HepG2 (cell line): ENCODE results near the gene CIART. TPM values are rescaled to one million over a fixed set of nuclear protein-coding genes. Genes with fewer than 3 reads are reported as not detected.

Source experiments
- BRF2 ChIP-seq: sonication (generic); formaldehyde crosslinking; IDR thresholded peaks from 2 replicates; pipeline ENCODE4 v1.8.1; 2022; ENCODE audit warnings: mild to moderate bottlenecking, missing genetic modification reagents
- CEBPG ChIP-seq: IDR thresholded peaks from 2 replicates; pipeline ENCODE4 v1.6.1; 2016
- FOXA1 ChIP-seq, 2 experiments: fragments of 450-650 bp in 1 of 2; sonication (generic) in 1 of 2; formaldehyde crosslinking in 1 of 2; IDR thresholded peaks; 2 replicates each; pipeline versions ENCODE4 v1.4.0 to v1.6.1; 2016 to 2020; ENCODE audit warnings: missing genetic modification reagents in 1 of 2
- HOMEZ ChIP-seq: IDR thresholded peaks from 2 replicates; pipeline ENCODE4 v1.6.1; 2016; ENCODE audit warnings: low read depth
- IRF1 ChIP-seq: sonication (generic); formaldehyde crosslinking; IDR thresholded peaks from 2 replicates; pipeline ENCODE4 v1.4.0; 2020; ENCODE audit warnings: low read depth, mild to moderate bottlenecking, missing genetic modification reagents
- SMAD3 ChIP-seq: sonication (generic); formaldehyde crosslinking; IDR thresholded peaks from 2 replicates; pipeline ENCODE4 v1.4.0; 2020; ENCODE audit warnings: missing genetic modification reagents
- THAP7 ChIP-seq: sonication (generic); formaldehyde crosslinking; IDR thresholded peaks from 2 replicates; pipeline ENCODE4 v1.8.1; 2023; ENCODE audit warnings: mild to moderate bottlenecking, missing genetic modification reagents
- YEATS2 ChIP-seq: sonication (generic); formaldehyde crosslinking; IDR thresholded peaks from 2 replicates; pipeline ENCODE4 v1.4.0; 2020; ENCODE audit warnings: missing genetic modification reagents, borderline replicate concordance
- ZBTB14 ChIP-seq: sonication (generic); formaldehyde crosslinking; IDR thresholded peaks from 2 replicates; pipeline ENCODE4 v1.4.0; 2020; ENCODE audit warnings: missing genetic modification reagents
- ZNF10 ChIP-seq: sonication (generic); formaldehyde crosslinking; IDR thresholded peaks from 2 replicates; pipeline ENCODE4 v1.4.0; 2020; ENCODE audit warnings: mild to moderate bottlenecking, low read depth, missing genetic modification reagents, borderline replicate concordance
- ZNF407 ChIP-seq: sonication (generic); formaldehyde crosslinking; IDR thresholded peaks from one replicate; pipeline ENCODE4 v1.5.1; 2020; ENCODE audit warnings: mild to moderate bottlenecking, missing genetic modification reagents; ENCODE audit errors: not compliant biosample characterization
- ZNF724P ChIP-seq: sonication (generic); formaldehyde crosslinking; IDR thresholded peaks from 2 replicates; pipeline ENCODE4 v1.8.0; 2022; ENCODE audit warnings: missing genetic modification reagents, borderline replicate concordance
- ZNF777 ChIP-seq: sonication (generic); formaldehyde crosslinking; IDR thresholded peaks from 2 replicates; pipeline ENCODE4 v1.4.0; 2020; ENCODE audit warnings: missing genetic modification reagents
- polyA plus RNA-seq, 8 experiments: library from polyadenylated mRNA; depleted of rRNA in 3 of 8; stranded (reverse) in 7 of 8; unstranded in 1 of 8; fragments of >200 nt; fragmentation: Illumina TruSeq in 4 of 8; extraction: Trizol in 4 of 8; gene quantifications; 2 replicates each; pipeline versions ENCODE4 v1.2.1 to v1.2.3, GENCODE V29; 2011 to 2016; ENCODE audit warnings: low read depth in 4 of 8, missing spikeins in 1 of 8, mixed read lengths in 1 of 8; ENCODE audit not compliant: insufficient read depth in 1 of 8
- total RNA-seq, 5 experiments: library from RNA; depleted of rRNA; stranded (reverse); fragments of >200 nt; fragmentation: Illumina TruSeq; extraction: Trizol; gene quantifications; 2 replicates each; pipeline ENCODE4 v1.2.3, GENCODE V29; 2016; ENCODE audit warnings: low read depth in 1 of 5

Gene CIART
- total and polyA plus RNA-seq, 2 of the 13 experiments (the other 11 are each of a cell fraction or from before 2014, with no cell fraction given), result 0.58 TPM; not detected in 1

GRCh38 chr1:150235852-150236613 lies 46.3 kb upstream of the CIART start, which contains the start of gene ANP32E (continued):
- TF ChIP-seq IRF1 (CRISPR knock-in tag) (0 out of 2 replicates have a peak, but pooled peaks have one; percentile 60), YEATS2 (peak; percentile 65; the same call in 1 of the 2 replicates), SMAD3 (CRISPR knock-in tag) (0 out of 2 replicates have a peak, but pooled peaks have one; percentile 45), ZNF777 (CRISPR knock-in tag) (0 out of 2 replicates have a peak, but pooled peaks have one; percentile 46), ZNF10 (no peak), FOXA1 (IDR thresholded peaks at IDR 0.05) (no peak), FOXA1 (CRISPR knock-in tag; IDR thresholded peaks at IDR 0.05) (peak; percentile 76), ZNF407 (CRISPR knock-in tag) (no peak), HOMEZ (CRISPR knock-in tag) (no peak), CEBPG (no peak; the same call in 1 of the 2 replicates), THAP7 (no peak), BRF2 (CRISPR knock-in tag) (0 out of 2 replicates have a peak, but pooled peaks have one; percentile 14), ZNF724P (CRISPR knock-in tag) (0 out of 2 replicates have a peak, but pooled peaks have one; percentile 1), ZBTB14 (CRISPR knock-in tag) (peak; percentile 94)
